NB4 (cell line): Measurements from ENCODE around the gene NCK2.

Source experiments
- DNase-seq: peaks from one replicate; pipeline ENCODE4 v3.0.0; 2010; ENCODE audit warnings: low read depth
- H3K4me3 ChIP-seq: one replicate; pipeline ENCODE4 v1.5.1; 2011; ENCODE audit warnings: mild to moderate bottlenecking, low read depth, low read length, moderate library complexity
- MYC ChIP-seq: IDR thresholded peaks from 2 replicates; pipeline ENCODE4 v1.6.1; 2011; ENCODE audit warnings: low read depth, low read length
- POLR2A ChIP-seq: IDR thresholded peaks from 2 replicates; pipeline ENCODE4 v1.6.1; 2011; ENCODE audit warnings: mild to moderate bottlenecking; ENCODE audit not compliant: insufficient read length; ENCODE audit errors: extremely low read depth
- TF ChIP-seq, protein P1 (sequence below): IDR thresholded peaks from 2 replicates; pipeline ENCODE4 v1.6.1; 2011; ENCODE audit warnings: low read depth, low read length
- TF ChIP-seq, protein P2 (sequence below): IDR thresholded peaks from one replicate; pipeline ENCODE4 v1.5.1; 2012; ENCODE audit warnings: low read depth, low read length

The NCK2 gene

DNA sequence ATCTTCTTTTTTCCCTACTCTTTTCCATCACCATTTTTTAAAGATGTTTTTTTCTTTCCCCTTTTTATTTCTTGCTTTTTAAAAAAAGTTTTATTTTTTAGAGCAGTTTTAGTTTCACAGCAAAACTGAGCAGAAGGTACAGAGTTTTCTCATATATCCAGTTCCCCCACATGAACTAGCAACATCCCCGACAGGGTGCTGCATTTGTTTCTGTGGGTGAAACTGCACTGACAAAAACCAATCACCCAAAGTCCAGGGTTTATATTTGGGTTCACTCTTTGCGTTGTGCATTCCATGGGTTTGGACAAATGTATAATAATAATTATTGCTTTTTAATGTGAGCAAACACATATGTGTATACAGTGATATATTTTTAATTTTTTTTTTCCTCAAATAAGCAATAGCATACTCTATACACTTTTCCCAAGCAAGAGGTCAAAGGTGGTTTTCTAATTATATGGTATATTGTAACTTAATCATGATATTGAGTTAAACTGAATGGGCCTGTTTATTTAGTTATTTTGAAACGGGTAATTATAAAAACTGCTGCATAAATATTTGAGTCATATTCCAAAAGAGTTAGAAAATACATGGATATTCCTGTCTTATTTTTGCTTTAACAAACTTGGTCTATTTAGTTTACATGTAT is 50.3 kb downstream of the NCK2 start:
- peak overlapping the region; percentile 54 for H3K4me3 ChIP-seq
- TF ChIP-seq, protein P1, sequence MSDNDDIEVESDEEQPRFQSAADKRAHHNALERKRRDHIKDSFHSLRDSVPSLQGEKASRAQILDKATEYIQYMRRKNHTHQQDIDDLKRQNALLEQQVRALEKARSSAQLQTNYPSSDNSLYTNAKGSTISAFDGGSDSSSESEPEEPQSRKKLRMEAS, result no peak
- TF ChIP-seq POLR2A, result no peak
- TF ChIP-seq, protein P2, sequence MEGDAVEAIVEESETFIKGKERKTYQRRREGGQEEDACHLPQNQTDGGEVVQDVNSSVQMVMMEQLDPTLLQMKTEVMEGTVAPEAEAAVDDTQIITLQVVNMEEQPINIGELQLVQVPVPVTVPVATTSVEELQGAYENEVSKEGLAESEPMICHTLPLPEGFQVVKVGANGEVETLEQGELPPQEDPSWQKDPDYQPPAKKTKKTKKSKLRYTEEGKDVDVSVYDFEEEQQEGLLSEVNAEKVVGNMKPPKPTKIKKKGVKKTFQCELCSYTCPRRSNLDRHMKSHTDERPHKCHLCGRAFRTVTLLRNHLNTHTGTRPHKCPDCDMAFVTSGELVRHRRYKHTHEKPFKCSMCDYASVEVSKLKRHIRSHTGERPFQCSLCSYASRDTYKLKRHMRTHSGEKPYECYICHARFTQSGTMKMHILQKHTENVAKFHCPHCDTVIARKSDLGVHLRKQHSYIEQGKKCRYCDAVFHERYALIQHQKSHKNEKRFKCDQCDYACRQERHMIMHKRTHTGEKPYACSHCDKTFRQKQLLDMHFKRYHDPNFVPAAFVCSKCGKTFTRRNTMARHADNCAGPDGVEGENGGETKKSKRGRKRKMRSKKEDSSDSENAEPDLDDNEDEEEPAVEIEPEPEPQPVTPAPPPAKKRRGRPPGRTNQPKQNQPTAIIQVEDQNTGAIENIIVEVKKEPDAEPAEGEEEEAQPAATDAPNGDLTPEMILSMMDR, result no peak
- no peak for TF ChIP-seq MYC

GRCh38 chr2:105795575-105795934 is 50.8 kb downstream of the NCK2 start:
- TF ChIP-seq, protein P1, result no peak
- TF ChIP-seq POLR2A (no peak), MYC (no peak)
- TF ChIP-seq, protein P2, result no peak
- peak; percentile 87 for DNase-seq
- H3K4me3 ChIP-seq, result peak overlapping the region; percentile 54

More for the DNA sequence above, 50.3 kb downstream of the NCK2 start:
- DNase-seq, result no peak

- peak; percentile 73 for TF ChIP-seq MYC
- TF ChIP-seq, protein P2, result no peak
- TF ChIP-seq POLR2A, result peak; percentile 32
- TF ChIP-seq, protein P1, result peak; percentile 22; the same call in 1 of the 2 replicates
- peak overlapping the region; percentile 56 for H3K4me3 ChIP-seq
- DNase-seq, result peak; percentile 98
Measured at GRCh38 chr2:105796131-105796638, 51.5 kb downstream of the NCK2 start.

GRCh38 chr2:105796791-105797190 is 52.1 kb downstream of the NCK2 start:
- DNase-seq, result no peak
- TF ChIP-seq, protein P2, result no peak
- TF ChIP-seq, protein P1, result no peak
- TF ChIP-seq MYC (no peak), POLR2A (no peak)
- H3K4me3 ChIP-seq, result peak overlapping the region; percentile 56

DNA sequence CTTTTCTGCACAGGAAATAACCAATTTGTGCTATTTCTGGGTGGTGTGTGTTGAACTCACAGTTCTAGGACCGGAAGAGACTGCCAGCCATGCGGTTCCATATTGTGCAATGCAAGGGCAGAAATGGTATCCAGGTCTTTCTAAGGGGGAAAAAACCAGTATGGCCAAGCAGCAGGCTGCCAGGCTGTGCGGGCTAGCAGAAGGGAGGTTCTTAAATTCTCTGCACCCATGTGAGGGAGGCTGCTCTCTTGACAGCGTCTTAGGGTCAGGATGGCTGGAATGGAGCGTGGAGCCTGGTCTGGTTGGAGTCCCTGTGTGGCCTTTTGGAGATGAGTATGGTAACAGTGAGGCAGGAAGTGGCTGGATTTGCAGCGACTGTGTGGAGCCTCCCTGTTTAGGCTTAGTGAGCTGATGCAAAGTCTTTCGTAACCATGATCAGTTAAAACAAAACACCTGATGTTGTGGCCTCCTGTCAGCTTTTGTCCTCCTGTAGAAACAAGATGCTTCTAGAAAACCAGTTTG is 52.6 kb downstream of the NCK2 start:
- H3K4me3 ChIP-seq, result peak overlapping the region; percentile 56
- TF ChIP-seq, protein P1, result peak; percentile 87
- TF ChIP-seq MYC (peak; percentile 88), POLR2A (peak; percentile 1)
- TF ChIP-seq, protein P2, result no peak
- DNase-seq, result peak; percentile 97
